ENCODE results near the gene OR1D5. TPM values are rescaled to one million over a fixed set of nuclear protein-coding genes. Genes with fewer than 3 reads are reported as not detected.

OR1D5 gene
- total and polyA plus RNA-seq, 10 of the 15 experiments (the other 5 are each of a cell fraction or from before 2014, with no cell fraction given): not detected

DNA sequence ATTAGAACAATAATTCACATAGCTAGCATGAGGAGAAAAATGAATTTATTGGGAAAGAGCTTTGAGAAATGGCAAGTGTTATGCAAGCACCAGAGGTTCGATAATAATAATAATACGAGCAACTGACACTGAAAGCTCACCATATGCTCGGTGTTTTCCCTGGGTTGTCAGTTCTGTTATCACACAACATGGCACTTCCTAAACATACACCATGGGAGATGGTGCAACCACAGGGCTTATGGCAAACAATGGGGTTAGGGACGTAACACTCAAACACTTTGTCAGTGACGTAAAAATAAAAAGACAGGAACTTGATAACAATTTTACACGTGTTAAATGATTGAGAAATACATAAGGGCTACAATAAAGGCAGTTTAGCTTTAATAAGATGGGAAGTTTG, 23.7 kb downstream of the OR1D5 start:
- Histone ChIP-seq H3K9me3 (replicated peaks; ENCODE audit: control insufficient read depth, insufficient read depth, low read length) (no peaks in the 10 kb centered on the region; the same call in 2 of the 3 replicates), H3K79me2 (ENCODE audit: control insufficient read depth, insufficient read depth, low read length) (no peaks in the 10 kb centered on the region), H4K20me1 (ENCODE audit: control insufficient read depth, insufficient read depth) (no peaks in the 10 kb centered on the region), H3K4me2 (ENCODE audit: control insufficient read depth, insufficient read depth) (no peak overlapping the region), H3K4me3 (no peak overlapping the region), H2AFZ (ENCODE audit: control insufficient read depth, low read depth, low read length) (no peak overlapping the region), H3K27me3 (replicated peaks in 1 of 2; ENCODE audit: control insufficient read depth in 2 of 2, insufficient read depth in 2 of 2, low read length in 1 of 2) (no peaks in the 10 kb centered on the region; a peak in 1 of 4 replicates), H3K9ac (ENCODE audit: control insufficient read depth, insufficient read depth, low read length) (no peak overlapping the region), H3K36me3 (ENCODE audit: control insufficient read depth in 2 of 2, insufficient read depth in 2 of 2, low read length in 1 of 2) (no peaks in the 10 kb centered on the region), H3K27ac (ENCODE audit: control insufficient read depth, insufficient read depth) (no peak overlapping the region), H3K4me1 (ENCODE audit: control insufficient read depth, insufficient read depth, low read length) (no peaks in the 10 kb centered on the region)
- DNase-seq (ENCODE audit: low read depth, low spot score) (no peak), ATAC-seq (no peak), FAIRE-seq (no peak)
- intact Hi-C loops (cut with micrococcal nuclease; ENCODE audit: unreplicated experiment): loop anchor here (10.0 kb wide), 2 partner anchors 605 to 695 kb away; no protein-coding TSS in a partner anchor
- ChIA-PET CTCF (interaction anchor here (0.6 to 1.5 kb wide), 2 partner anchors 10 to 27 kb away, joined by 3 read pairs; no protein-coding TSS in a partner anchor), RAD21 (ENCODE audit: unreplicated experiment) (no interaction called here), POLR2A (interaction anchor here (0.7 kb wide), 1 partner anchor 463 kb away, joined by 5 read pairs; no protein-coding TSS in a partner anchor), SMC1A (ENCODE audit: uncharacterized antibody, unreplicated experiment) (no interaction called here)
- BruUV-seq (replicated peaks): no TSS peak
- 7% methylated on average over 6 of the region's 6 CpGs for WGBS (ENCODE audit: insufficient coverage, insufficient replicate concordance, low lambda C conversion rate, missing lambda C conversion rate)
- TF ChIP-seq SP1 (IDR thresholded peaks at IDR 0.05; ENCODE audit: low read depth, low read length) (no peak), EP300 (IDR thresholded peaks at IDR 0.05; ENCODE audit: borderline replicate concordance in 1 of 2, control insufficient read depth in 1 of 2, low read depth in 2 of 2, low read length in 2 of 2) (no peak), CHD1 (IDR thresholded peaks at IDR 0.05; ENCODE audit: low read depth, low read length) (no peak)
- TF ChIP-seq, protein P1, sequence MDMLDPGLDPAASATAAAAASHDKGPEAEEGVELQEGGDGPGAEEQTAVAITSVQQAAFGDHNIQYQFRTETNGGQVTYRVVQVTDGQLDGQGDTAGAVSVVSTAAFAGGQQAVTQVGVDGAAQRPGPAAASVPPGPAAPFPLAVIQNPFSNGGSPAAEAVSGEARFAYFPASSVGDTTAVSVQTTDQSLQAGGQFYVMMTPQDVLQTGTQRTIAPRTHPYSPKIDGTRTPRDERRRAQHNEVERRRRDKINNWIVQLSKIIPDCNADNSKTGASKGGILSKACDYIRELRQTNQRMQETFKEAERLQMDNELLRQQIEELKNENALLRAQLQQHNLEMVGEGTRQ (IDR thresholded peaks at IDR 0.05; ENCODE audit: borderline replicate concordance, low read depth, low read length): no peak
- in situ Hi-C loops (cut with MboI): loop anchor here (5.0 kb wide), 1 partner anchor 603 kb away; no protein-coding TSS in a partner anchor

DNA sequence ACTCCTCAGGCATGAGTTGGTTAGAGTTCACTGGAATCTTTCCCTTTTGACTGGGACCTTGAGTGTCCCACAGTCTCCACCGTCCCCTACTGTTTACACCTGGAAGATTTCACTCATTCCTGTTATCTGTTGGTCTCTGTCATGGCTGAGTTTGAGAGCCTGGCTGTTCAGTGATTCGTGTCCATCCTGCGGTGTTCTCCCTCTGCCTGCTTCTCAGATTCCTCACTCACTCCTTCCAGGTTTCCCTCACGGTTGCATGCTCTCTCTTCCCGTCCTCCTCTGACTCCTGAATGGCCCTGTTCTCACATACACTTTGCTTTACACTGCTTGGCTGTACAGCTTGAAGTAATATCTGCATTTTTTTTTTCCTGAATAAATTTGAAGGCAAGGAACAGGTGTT, 24.5 kb downstream of the OR1D5 start:
- in situ Hi-C loops (cut with MboI): no loop called here
- RAD21 ChIA-PET (ENCODE audit: unreplicated experiment): no interaction called here
- TF ChIP-seq ZNF24 (IDR thresholded peaks at IDR 0.05): no peak
- TF ChIP-seq, protein P2, sequence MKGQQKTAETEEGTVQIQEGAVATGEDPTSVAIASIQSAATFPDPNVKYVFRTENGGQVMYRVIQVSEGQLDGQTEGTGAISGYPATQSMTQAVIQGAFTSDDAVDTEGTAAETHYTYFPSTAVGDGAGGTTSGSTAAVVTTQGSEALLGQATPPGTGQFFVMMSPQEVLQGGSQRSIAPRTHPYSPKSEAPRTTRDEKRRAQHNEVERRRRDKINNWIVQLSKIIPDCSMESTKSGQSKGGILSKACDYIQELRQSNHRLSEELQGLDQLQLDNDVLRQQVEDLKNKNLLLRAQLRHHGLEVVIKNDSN (IDR thresholded peaks at IDR 0.05; ENCODE audit: borderline replicate concordance, extremely low read length, insufficient read depth, low read depth, low read length): no peak
- no peak for TF ChIP-seq BCL11A (IDR thresholded peaks at IDR 0.05; ENCODE audit: low read depth, low read length)
- TF ChIP-seq, protein P3, sequence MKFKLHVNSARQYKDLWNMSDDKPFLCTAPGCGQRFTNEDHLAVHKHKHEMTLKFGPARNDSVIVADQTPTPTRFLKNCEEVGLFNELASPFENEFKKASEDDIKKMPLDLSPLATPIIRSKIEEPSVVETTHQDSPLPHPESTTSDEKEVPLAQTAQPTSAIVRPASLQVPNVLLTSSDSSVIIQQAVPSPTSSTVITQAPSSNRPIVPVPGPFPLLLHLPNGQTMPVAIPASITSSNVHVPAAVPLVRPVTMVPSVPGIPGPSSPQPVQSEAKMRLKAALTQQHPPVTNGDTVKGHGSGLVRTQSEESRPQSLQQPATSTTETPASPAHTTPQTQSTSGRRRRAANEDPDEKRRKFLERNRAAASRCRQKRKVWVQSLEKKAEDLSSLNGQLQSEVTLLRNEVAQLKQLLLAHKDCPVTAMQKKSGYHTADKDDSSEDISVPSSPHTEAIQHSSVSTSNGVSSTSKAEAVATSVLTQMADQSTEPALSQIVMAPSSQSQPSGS (IDR thresholded peaks at IDR 0.05; ENCODE audit: low read length): no peak
- TF ChIP-seq TCF7 (IDR thresholded peaks at IDR 0.05; ENCODE audit: borderline replicate concordance): no peak
- TF ChIP-seq NR2C1 (IDR thresholded peaks at IDR 0.05): no peak
- no peak for TF ChIP-seq MTA3 (IDR thresholded peaks at IDR 0.05; ENCODE audit: borderline replicate concordance, low read length)
- TF ChIP-seq, protein P4, sequence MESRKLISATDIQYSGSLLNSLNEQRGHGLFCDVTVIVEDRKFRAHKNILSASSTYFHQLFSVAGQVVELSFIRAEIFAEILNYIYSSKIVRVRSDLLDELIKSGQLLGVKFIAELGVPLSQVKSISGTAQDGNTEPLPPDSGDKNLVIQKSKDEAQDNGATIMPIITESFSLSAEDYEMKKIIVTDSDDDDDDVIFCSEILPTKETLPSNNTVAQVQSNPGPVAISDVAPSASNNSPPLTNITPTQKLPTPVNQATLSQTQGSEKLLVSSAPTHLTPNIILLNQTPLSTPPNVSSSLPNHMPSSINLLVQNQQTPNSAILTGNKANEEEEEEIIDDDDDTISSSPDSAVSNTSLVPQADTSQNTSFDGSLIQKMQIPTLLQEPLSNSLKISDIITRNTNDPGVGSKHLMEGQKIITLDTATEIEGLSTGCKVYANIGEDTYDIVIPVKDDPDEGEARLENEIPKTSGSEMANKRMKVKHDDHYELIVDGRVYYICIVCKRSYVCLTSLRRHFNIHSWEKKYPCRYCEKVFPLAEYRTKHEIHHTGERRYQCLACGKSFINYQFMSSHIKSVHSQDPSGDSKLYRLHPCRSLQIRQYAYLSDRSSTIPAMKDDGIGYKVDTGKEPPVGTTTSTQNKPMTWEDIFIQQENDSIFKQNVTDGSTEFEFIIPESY (IDR thresholded peaks at IDR 0.05): no peak
- no peak for TF ChIP-seq ZNF274 (IDR thresholded peaks at IDR 0.05; ENCODE audit: insufficient read depth, insufficient read length)

More for the DNA sequence above, 24.5 kb downstream of the OR1D5 start:
- Histone ChIP-seq H3K9ac (ENCODE audit: control insufficient read depth, insufficient read depth, low read length) (no peak overlapping the region), H3K27ac (ENCODE audit: control insufficient read depth, insufficient read depth) (no peak overlapping the region), H3K4me2 (ENCODE audit: control insufficient read depth, insufficient read depth) (no peak overlapping the region), H3K79me2 (ENCODE audit: control insufficient read depth, insufficient read depth, low read length) (no peaks in the 10 kb centered on the region), H3K4me1 (ENCODE audit: control insufficient read depth, insufficient read depth, low read length) (no peaks in the 10 kb centered on the region), H3K27me3 (replicated peaks in 1 of 2; ENCODE audit: control insufficient read depth in 2 of 2, insufficient read depth in 2 of 2, low read length in 1 of 2) (no peaks in the 10 kb centered on the region; a peak in 1 of 4 replicates), H2AFZ (ENCODE audit: control insufficient read depth, low read depth, low read length) (no peak overlapping the region), H3K36me3 (ENCODE audit: control insufficient read depth in 2 of 2, insufficient read depth in 2 of 2, low read length in 1 of 2) (no peaks in the 10 kb centered on the region), H3K4me3 (no peak overlapping the region), H4K20me1 (ENCODE audit: control insufficient read depth, insufficient read depth) (no peaks in the 10 kb centered on the region), H3K9me3 (replicated peaks; ENCODE audit: control insufficient read depth, insufficient read depth, low read length) (no peaks in the 10 kb centered on the region; the same call in 2 of the 3 replicates)
- SMC1A ChIA-PET (ENCODE audit: uncharacterized antibody, unreplicated experiment): no interaction called here
- CTCF ChIA-PET: no interaction called here
- WGBS (ENCODE audit: insufficient coverage, insufficient replicate concordance, low lambda C conversion rate, missing lambda C conversion rate): 37% methylated on average over 5 of the region's 5 CpGs
- no peak for DNase-seq (ENCODE audit: low read depth, low spot score)
- no peak for FAIRE-seq
- BruUV-seq (replicated peaks): no TSS peak
- ATAC-seq: no peak
- intact Hi-C loops (cut with micrococcal nuclease; ENCODE audit: unreplicated experiment): no loop called here
- POLR2A ChIA-PET: no interaction called here

Measured in GM12878 (cell line).